ENCODE measurements around the gene TRUB1.

The TRUB1 gene

DNA sequence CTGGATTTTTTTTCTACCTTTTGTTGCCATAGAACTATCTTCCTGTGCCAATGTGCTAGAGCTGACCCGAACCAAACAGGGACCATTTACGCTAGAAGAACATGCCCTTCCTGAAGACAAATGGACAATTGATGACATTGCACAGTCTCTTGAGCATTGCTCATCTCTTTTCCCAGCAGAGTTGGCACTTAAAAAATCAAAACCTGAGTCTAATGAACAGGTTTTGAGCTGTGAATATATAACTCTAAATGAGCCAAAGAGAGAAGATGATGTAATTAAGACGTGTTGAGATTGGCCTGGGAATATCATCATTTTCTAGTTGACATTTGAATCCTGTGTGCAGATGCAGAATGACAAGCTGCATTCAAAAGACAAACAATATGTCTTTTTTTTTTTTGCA, 37.1 kb downstream of the TRUB1 start:
- no peak for TF ChIP-seq ZNF274 (IDR thresholded peaks at IDR 0.05; ENCODE audit: low read depth, low read length)
- H3K4me3 ChIP-seq (ENCODE audit: low read length), result no peak overlapping the region

DNA sequence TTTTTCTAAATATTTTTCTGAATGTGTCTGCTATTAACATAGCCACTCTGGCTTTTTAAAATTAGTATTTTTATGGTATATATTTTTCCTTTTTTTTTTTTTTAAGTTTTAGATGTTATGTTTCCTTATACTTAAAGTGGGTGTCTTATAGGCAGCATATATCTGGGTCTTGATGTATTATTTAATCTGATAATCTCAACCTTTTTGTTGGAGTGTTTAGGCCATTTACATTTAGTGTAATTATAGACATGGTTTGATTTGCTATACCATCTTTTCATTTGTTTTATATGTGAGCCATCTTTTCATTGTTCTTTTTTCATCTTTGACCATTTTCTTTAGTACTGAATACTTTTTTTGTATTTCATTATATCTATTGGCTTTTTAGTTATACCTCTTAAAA, 45.0 kb downstream of the TRUB1 start:
- no peak overlapping the region for H3K4me3 ChIP-seq (ENCODE audit: low read length)
- no peak for TF ChIP-seq ZNF274 (IDR thresholded peaks at IDR 0.05; ENCODE audit: low read depth, low read length)

DNA sequence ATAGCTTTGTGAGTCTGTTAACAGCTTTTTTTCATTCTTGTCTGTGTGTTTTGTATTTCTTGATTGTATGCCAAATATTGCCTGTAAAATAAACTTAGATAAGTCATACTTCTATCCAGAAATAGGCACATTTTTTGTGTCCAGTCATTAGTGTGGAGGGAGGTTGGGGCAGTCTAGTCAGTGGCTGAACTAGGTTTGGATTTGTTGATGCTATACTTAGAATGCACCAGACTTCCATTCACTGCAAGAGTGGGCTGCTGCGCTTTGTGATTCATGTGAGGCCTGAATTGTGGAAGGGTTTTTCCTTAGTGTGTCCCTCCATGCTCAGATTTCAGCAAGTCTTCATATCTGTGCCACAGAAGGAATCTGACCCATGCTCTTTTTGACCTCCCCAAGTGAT, 50.0 kb downstream of the TRUB1 start:
- no peak overlapping the region for H3K4me3 ChIP-seq (ENCODE audit: low read length)
- TF ChIP-seq ZNF274 (IDR thresholded peaks at IDR 0.05; ENCODE audit: low read depth, low read length), result no peak

DNA sequence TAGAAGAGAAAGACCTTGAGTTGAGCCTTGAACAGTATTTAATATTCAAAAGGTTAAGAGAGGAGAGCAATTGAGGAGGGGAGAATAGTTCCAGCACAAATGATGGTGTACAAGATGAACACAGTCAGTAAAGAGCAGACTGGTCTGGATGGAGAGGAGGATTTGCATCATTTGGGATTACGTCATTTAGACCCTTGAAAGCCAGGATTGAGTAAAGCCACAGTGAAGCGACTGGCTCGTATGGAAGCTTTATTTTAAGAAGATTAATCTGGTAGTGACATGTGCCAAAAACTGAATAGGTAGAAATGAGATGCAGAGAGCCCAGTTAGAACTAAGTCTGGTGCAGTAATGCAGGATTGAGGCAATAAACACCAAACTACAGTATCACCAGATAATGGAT, 52.6 kb downstream of the TRUB1 start:
- H3K4me3 ChIP-seq (ENCODE audit: low read length), result no peak overlapping the region
- TF ChIP-seq ZNF274 (IDR thresholded peaks at IDR 0.05; ENCODE audit: low read depth, low read length), result no peak

DNA sequence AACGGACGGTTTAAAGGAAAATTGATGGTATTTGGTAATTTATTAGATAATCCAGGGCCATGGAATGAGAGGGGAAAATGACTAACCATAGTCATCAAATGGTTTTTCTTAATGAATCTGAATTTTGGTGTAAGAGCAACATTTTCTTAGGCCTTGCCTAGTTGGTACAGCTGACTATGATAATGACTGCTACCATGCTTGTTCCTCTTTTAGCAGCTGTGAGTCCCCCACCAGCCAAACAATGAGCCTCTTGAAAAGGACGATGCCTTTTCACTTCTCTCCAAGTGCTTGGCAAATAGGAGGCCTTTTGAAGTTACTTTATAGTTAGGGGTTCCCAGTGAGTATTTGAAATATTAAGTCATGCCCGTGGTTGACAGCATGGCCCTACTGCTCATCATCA, 53.0 kb downstream of the TRUB1 start:
- no peak for TF ChIP-seq ZNF274 (IDR thresholded peaks at IDR 0.05; ENCODE audit: low read depth, low read length)

DNA sequence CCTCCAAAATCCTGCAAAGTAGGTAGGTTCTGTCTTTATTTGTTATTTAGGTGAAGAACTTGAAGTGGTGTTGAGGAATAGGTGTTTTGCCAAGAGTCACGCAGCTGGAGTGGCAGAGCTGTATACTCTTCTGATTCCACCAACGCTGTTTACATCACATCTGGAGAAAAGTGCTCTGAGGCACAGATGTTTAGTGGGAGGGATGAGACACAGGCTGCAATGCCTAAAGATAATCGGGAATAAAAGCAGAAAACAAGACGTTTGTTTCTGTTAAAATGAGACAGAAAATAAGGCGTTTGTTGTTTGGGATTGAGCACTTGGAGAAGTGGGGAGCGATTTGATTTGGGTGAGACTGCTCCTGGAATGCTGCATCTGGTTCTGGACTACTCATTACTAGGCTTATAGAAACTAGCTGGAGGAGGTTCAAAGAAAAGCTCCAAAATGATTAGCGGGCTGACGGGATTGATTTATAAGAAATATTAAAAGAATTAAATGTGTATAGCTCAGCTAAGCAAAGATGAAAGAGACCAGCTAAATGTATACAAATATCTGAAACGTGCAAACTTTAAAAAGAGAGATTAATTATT, 54.3 kb downstream of the TRUB1 start:
- no peak for TF ChIP-seq ZNF274 (IDR thresholded peaks at IDR 0.05; ENCODE audit: low read depth, low read length)
- H3K4me3 ChIP-seq (ENCODE audit: low read length), result no peak overlapping the region

More for the DNA sequence above, 53.0 kb downstream of the TRUB1 start:
- no peak overlapping the region for H3K4me3 ChIP-seq (ENCODE audit: low read length)

DNA sequence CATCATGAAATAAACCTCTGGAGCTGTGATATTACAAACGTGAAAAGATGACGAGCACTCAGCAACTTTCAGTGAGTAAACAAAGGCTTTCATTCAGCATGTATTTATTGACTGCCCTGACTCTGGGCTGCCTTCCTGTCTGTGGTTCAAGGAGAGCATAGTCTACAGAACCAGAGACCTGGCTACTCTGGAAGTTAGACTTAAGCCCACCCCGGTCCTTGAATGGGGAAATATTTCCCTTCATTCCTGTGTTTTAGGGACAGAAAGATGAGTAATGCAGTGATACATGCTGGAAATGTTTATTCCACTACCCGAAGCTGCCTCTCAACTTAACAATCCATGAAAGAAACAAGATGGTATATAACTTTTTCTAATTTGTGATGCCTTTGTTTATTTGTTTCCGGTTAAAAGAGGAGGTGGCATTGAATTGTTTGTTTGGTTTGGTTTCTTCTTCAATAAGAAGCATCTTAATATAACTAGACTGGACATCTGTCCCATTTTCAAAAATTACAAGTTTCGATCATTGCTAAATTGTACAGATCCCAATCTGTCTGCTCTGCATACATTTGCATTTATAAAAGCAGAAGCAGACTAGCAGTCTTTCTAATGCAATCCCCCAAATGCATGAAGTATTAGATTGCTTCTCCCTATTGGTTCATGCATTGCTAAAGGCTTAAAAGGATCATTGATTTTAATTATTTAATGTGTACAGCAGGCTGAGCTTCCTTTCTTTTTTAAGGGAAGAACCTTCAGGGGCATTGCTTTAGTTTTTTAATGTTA, 57.7 kb downstream of the TRUB1 start:
- no peak for TF ChIP-seq ZNF274 (IDR thresholded peaks at IDR 0.05; ENCODE audit: low read depth, low read length)

DNA sequence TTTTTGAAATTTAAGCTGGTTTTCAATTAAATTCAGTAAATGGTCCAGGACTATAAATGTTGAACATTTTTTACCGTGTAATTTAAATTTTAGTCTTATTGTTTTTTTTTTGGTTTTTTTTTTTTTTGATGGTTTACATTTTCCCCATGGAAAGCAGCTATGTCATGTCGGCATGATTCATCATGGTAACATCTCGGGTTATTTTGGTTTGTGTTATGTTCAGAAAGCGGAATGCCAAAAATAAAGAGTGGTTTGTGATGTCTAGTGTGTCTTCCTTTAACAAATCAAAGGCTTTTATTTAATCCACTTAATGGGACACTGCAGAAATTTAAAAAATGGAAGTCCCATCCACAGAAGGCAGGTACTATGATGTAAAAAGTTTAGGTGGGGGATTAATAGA, 58.5 kb downstream of the TRUB1 start:
- no peak for TF ChIP-seq ZNF274 (IDR thresholded peaks at IDR 0.05; ENCODE audit: low read depth, low read length)
- no peak overlapping the region for H3K4me3 ChIP-seq (ENCODE audit: low read length)

More for the DNA sequence above, 57.7 kb downstream of the TRUB1 start:
- H3K4me3 ChIP-seq (ENCODE audit: low read length), result no peak overlapping the region

DNA sequence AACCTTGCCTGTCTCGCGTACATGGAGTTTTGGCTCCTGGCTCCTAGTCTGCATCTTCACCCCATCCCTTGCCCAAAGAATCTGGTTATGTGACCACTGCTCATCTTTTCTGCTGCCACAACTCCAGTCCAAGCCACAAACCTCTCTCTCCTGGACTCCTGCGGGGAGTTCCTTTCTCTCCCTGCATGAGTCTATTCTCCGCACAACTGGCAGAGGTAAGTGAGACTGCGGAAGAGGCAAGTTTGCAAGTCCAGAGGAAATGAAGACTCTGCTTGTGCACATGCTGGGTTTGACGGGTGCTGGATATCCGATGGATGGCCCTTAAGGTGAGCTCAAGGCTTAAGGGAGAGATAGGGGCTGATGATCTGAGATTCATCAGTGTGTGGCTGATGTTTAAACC, 61.0 kb downstream of the TRUB1 start:
- TF ChIP-seq ZNF274 (IDR thresholded peaks at IDR 0.05; ENCODE audit: low read depth, low read length), result no peak
- no peak overlapping the region for H3K4me3 ChIP-seq (ENCODE audit: low read length)

DNA sequence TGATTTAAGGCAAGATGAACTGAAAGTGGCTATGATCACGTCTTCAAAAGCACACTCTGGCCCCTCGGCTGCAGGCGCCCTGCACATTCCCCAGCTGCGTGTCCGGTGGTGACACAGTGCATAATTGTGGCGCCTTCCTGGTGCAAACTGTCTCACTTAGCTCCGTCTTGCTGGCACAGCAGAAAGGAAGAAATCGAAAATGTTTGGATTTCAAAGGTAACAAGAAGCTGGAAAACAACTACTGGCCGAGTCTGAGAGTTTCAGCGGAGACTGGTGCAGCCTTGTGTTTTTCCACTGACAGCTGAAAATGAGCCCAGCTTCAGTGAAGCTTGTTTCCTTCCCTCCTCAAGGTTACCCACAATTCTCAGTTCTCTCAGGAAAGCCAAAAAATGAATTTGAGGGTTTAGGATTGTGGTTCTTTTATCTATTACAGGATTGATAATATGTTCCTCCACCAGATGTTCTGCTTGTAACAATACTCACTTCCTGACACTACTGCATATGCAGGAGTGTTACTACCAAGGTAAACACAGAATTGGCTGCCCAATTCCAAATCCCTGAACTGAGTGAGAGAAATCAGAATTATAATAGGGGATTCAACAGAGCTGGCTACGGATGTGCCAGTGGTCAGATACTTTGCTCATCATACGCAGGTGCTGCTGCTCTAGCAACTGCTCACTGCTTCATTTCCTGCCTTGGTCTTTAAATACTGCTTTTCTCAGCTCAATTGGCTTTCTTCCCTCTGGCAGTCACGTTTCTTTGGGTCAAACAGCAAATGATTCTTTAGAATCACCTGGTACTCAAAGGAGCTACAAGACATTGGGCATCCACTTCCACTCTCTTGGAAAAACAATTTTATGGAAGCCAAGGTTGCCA, 63.7 kb downstream of the TRUB1 start:
- H3K4me3 ChIP-seq (ENCODE audit: low read length), result peak overlapping the region; percentile 24; the same call in 1 of the 2 replicates
- TF ChIP-seq ZNF274 (IDR thresholded peaks at IDR 0.05; ENCODE audit: low read depth, low read length), result no peak

DNA sequence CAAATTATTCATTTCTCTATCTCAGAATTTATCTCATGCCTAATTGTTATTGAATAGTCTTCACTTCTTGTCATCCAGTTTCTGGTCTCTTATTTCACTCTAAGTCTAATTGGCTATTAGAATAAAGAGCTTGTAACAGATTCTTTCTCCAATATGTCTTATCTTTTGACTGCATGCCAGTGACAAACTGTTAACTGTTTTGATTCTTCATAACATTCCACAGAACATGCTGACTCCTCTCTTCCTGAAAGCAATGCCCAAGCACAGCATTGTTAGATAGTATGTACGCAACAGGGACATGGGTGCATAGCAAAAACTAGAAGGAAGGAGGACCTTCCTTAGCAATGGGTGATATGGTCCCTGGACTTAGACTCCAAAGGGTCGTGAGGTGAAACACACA, 65.4 kb downstream of the TRUB1 start:
- TF ChIP-seq ZNF274 (IDR thresholded peaks at IDR 0.05; ENCODE audit: low read depth, low read length), result no peak
- no peak overlapping the region for H3K4me3 ChIP-seq (ENCODE audit: low read length)

DNA sequence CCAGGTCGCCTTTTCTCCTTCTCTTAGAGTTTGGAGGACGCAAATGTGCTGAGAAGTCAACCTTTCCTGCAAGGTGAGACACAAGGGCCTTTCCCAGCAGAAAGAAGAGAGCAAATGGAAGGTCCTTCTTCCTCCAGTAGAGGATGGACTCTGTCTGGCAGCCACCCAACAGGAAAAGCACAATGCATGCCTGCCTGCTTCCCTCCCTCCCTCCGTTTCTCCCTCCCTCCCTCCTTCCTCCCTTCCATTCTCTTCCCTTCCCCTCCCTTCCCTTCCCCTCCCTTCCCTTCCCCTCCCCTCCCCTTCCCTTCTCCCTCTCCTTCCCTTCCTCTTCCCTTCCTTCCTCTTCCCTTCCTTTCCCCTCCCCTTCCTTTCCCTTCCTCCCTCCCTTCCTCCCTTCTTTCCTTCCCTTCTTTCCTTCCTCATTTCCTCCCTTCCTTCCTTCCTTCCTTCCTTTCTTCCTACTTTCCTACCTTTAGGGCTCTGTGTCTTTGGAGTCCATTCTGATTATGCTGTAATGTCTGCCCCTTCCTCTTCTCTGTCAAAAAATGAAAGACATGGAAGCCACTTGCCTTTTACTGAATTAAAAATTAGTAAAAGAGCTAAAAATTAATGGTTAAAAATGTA, 66.4 kb downstream of the TRUB1 start:
- no peak for TF ChIP-seq ZNF274 (IDR thresholded peaks at IDR 0.05; ENCODE audit: low read depth, low read length)

DNA sequence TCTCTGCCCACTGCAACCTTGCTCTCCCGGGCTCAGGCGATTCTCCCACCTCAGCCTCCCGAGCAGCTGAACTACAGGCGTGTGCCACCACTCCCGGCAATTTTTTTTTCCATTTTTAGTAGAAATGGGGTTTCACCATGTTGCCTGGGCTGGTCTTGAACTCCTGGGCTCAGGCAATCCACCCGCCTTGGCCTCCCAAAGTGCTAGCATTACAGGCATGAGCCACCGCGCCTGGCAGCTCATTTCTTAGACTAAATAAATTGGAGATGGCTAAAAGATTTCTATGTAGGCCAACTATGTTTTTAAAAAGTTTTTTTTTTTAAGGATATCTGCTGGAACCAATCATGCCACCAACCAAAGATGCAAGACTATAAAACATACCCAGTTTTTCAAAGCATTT, 67.8 kb downstream of the TRUB1 start:
- no peak overlapping the region for H3K4me3 ChIP-seq (ENCODE audit: low read length)
- no peak for TF ChIP-seq ZNF274 (IDR thresholded peaks at IDR 0.05; ENCODE audit: low read depth, low read length)

More for the DNA sequence above, 66.4 kb downstream of the TRUB1 start:
- H3K4me3 ChIP-seq (ENCODE audit: low read length), result no peak overlapping the region

Measured in GM08714 (cell line).